Measurements from ENCODE around the gene KPNB1. TPM values are rescaled to one million over a fixed set of nuclear protein-coding genes. Genes with fewer than 3 reads are reported as not detected.

Gene KPNB1
- total and polyA plus RNA-seq, 2 of the 8 experiments (the other 6 are each of a cell fraction or from before 2014, with no cell fraction given), result 171 to 625 TPM

GRCh38 chr17:47611372-47612350 lies 38.1 kb upstream of the KPNB1 start (continued):
- TF ChIP-seq FOSL1 (IDR thresholded peaks at IDR 0.05; ENCODE audit: insufficient read depth, low read depth, low read length) (no peak), NRF1 (IDR thresholded peaks at IDR 0.05; ENCODE audit: low read depth, low read length) (no peak), RBBP5 (IDR thresholded peaks at IDR 0.05; ENCODE audit: borderline replicate concordance, low read depth, low read length) (no peak), CTCF (IDR thresholded peaks at IDR 0.05; ENCODE audit: control extremely low read depth in 1 of 3, insufficient read depth in 1 of 3, low read depth in 1 of 3, low read length in 3 of 3) (no peak), GABPA (IDR thresholded peaks at IDR 0.05; ENCODE audit: borderline replicate concordance, insufficient read depth, low read length) (no peak), SRF (IDR thresholded peaks at IDR 0.05; ENCODE audit: low read depth, low read length) (no peak), E2F6 (IDR thresholded peaks at IDR 0.05) (no peak)
